HepG2 (cell line): ENCODE measurements around the gene SESN1. TPM values are rescaled to one million over a fixed set of nuclear protein-coding genes. Genes with fewer than 3 reads are reported as not detected.

Experiments used
- ATAC-seq: fragments of 200-7000 bp; cut with Tn5 transposase; 3 replicates; pipeline ENCODE4 v1.9.1; 2020; ENCODE audit warnings: mild to moderate bottlenecking, moderate library complexity
- BruUV-seq: library from RNA; stranded (reverse); fragments of 400-500 nt; replicated peaks from 2 replicates; lab custom pipeline; 2021; lab: Mats Ljungman, UMichigan
- CTCF ChIA-PET: fragments of 300-600 bp; formaldehyde crosslinking; extraction: SDS; loops from one replicate; lab custom pipeline; 2021; ENCODE audit warnings: low total read pairs, inconsistent platforms, low intra/inter-chr PET ratio; lab: Yijun Ruan, JAX
- POLR2A ChIA-PET: fragments of 350-600 bp; sonication (Branson Sonifier 250); formaldehyde crosslinking; loops from one replicate; lab custom pipeline; 2020; ENCODE audit warnings: antibody characterized with exemption, inconsistent platforms; lab: Yijun Ruan, JAX
- DNase-seq: peaks from one replicate; pipeline ENCODE4 v3.0.0-alpha.2; 2015; ENCODE audit warnings: low spot score
- FAIRE-seq: peaks from 3 replicates; lab custom pipeline; 2011; peaks lifted over from hg19 to GRCh38; lab: Jason Lieb, UNC
- H2AFZ ChIP-seq: one replicate; pipeline ENCODE4 v1.6.1; 2011; ENCODE audit warnings: low read length, inconsistent platforms
- H3K27ac ChIP-seq: fragments of 300-600 bp; 3 replicates; pipeline ENCODE4 v1.8.0; 2011; ENCODE audit warnings: mixed run types, mild to moderate bottlenecking, mixed read lengths, low read length, inconsistent platforms; ENCODE audit not compliant: insufficient read depth; ENCODE audit errors: extremely low read length
- H3K27me3 ChIP-seq, 2 experiments: fragments of 200-600 bp in 1 of 2; 2 replicates in 1 of 2; 3 replicates in 1 of 2; pipeline versions ENCODE4 v1.6.0 to v1.8.0; 2011; ENCODE audit warnings: low read length in 2 of 2, mild to moderate bottlenecking in 2 of 2, moderate library complexity in 2 of 2, inconsistent platforms in 1 of 2; ENCODE audit not compliant: insufficient read depth in 2 of 2, control insufficient read depth in 1 of 2
- H3K36me3 ChIP-seq, 2 experiments: fragments of 200-600 bp in 1 of 2; replicated peaks in 1 of 2; 2 replicates in 1 of 2; 3 replicates in 1 of 2; pipeline versions ENCODE4 v1.5.1 to v1.8.0; 2011; ENCODE audit warnings: low read length in 2 of 2, inconsistent platforms in 1 of 2; ENCODE audit not compliant: insufficient read depth in 2 of 2, control insufficient read depth in 1 of 2
- H3K4me1 ChIP-seq: 2 replicates; pipeline ENCODE4 v1.5.1; 2012; ENCODE audit warnings: low read length, inconsistent platforms; ENCODE audit not compliant: insufficient read depth
- H3K4me2 ChIP-seq: 2 replicates; pipeline ENCODE4 v1.6.0; 2011; ENCODE audit warnings: low read depth, low read length, inconsistent platforms
- H3K4me3 ChIP-seq, 3 experiments: fragments of 200-600 bp in 1 of 3; sonication (generic), shearing (Covaris generic) in 1 of 3; replicated peaks in 1 of 3; 2 replicates each; pipeline ENCODE4 v1.5.1; 2011 to 2016; ENCODE audit warnings: low read length in 3 of 3, inconsistent platforms in 2 of 3, low read depth in 2 of 3, mild to moderate bottlenecking in 2 of 3, control low read depth in 1 of 3, mixed read lengths in 1 of 3; ENCODE audit not compliant: insufficient read depth in 1 of 3
- H3K79me2 ChIP-seq: one replicate; pipeline ENCODE4 v1.6.1; 2011; ENCODE audit warnings: low read length, inconsistent platforms; ENCODE audit not compliant: insufficient read depth
- H3K9ac ChIP-seq: 2 replicates; pipeline ENCODE4 v1.6.0; 2011; ENCODE audit warnings: mild to moderate bottlenecking, low read depth, low read length, inconsistent platforms; ENCODE audit not compliant: insufficient read depth
- H3K9me3 ChIP-seq: 2 replicates; pipeline ENCODE4 v1.5.1; 2012; ENCODE audit warnings: mild to moderate bottlenecking, low read length
- H4K20me1 ChIP-seq: 2 replicates; pipeline ENCODE4 v1.6.0; 2011; ENCODE audit warnings: inconsistent platforms, mild to moderate bottlenecking, low read length, moderate library complexity; ENCODE audit not compliant: insufficient read depth
- FOXP4 ChIP-seq: sonication (generic); formaldehyde crosslinking; IDR thresholded peaks from 2 replicates; pipeline ENCODE4 v1.4.0; 2020; ENCODE audit warnings: missing genetic modification reagents
- HDAC2 ChIP-seq: sonication (generic); formaldehyde crosslinking; IDR thresholded peaks from 2 replicates; pipeline ENCODE4 v1.4.0; 2020; ENCODE audit warnings: missing genetic modification reagents
- KMT2A ChIP-seq: sonication (generic); formaldehyde crosslinking; IDR thresholded peaks from 2 replicates; pipeline ENCODE4 v1.4.0; 2020; ENCODE audit warnings: missing genetic modification reagents
- NFAT5 ChIP-seq: sonication (generic); formaldehyde crosslinking; IDR thresholded peaks from 2 replicates; pipeline ENCODE4 v1.4.0; 2020; ENCODE audit warnings: missing genetic modification reagents
- NONO ChIP-seq, 2 experiments: fragments of 450-650 bp in 1 of 2; sonication (generic) in 1 of 2; formaldehyde crosslinking in 1 of 2; IDR thresholded peaks in 1 of 2; conservative IDR thresholded peaks in 1 of 2; 2 replicates each; pipeline versions ENCODE4 v1.6.1 to v1.8.0; 2017 to 2022; ENCODE audit warnings: mild to moderate bottlenecking in 1 of 2, missing genetic modification reagents in 1 of 2, moderate library complexity in 1 of 2
- NR0B2 ChIP-seq: sonication (generic); formaldehyde crosslinking; IDR thresholded peaks from 2 replicates; pipeline ENCODE4 v1.4.0; 2020; ENCODE audit warnings: mild to moderate bottlenecking, missing genetic modification reagents
- PAF1 ChIP-seq: IDR thresholded peaks from 2 replicates; pipeline ENCODE4 v1.6.1; 2016; ENCODE audit warnings: missing genetic modification reagents, missing compliant biosample characterization
- POLR2AphosphoS2 ChIP-seq: IDR thresholded peaks from 2 replicates; pipeline ENCODE4 v1.6.1; 2011; ENCODE audit warnings: low read depth, low read length, improper control_type of control experiment
- SKIL ChIP-seq: sonication (generic); formaldehyde crosslinking; IDR thresholded peaks from 2 replicates; pipeline ENCODE4 v1.8.0; 2022; ENCODE audit warnings: missing genetic modification reagents, mild to moderate bottlenecking, moderate library complexity, borderline replicate concordance
- SNRNP70 ChIP-seq: fragments of 200-400 bp; formaldehyde crosslinking; IDR thresholded peaks from 2 replicates; pipeline ENCODE4 v1.6.1; 2017; ENCODE audit warnings: mild to moderate bottlenecking, low read depth, low read length, moderate library complexity
- ZNF550 ChIP-seq: sonication (generic); formaldehyde crosslinking; IDR thresholded peaks from 2 replicates; pipeline ENCODE4 v1.4.0; 2020; ENCODE audit warnings: mild to moderate bottlenecking, missing genetic modification reagents, borderline replicate concordance
- ZNF709 ChIP-seq: sonication (generic); formaldehyde crosslinking; IDR thresholded peaks from 2 replicates; pipeline ENCODE4 v1.5.0; 2020; ENCODE audit warnings: mild to moderate bottlenecking, missing genetic modification reagents
- in situ Hi-C: cut with HindIII; loops from 2 replicates; pipeline ENCODE4 v1.10.0; 2017; ENCODE audit warnings: low pct_unique_long_range_greater_than_20kb; ENCODE audit not compliant: extremely low pct_ligation_motif_present
- intact Hi-C: fragments of 100-400 bp; cut with micrococcal nuclease; formaldehyde crosslinking; loops from one replicate; pipeline ENCODE4 v1.10.0; 2022; ENCODE audit not compliant: unreplicated experiment
- polyA plus RNA-seq, 8 experiments: library from polyadenylated mRNA; depleted of rRNA in 3 of 8; stranded (reverse) in 7 of 8; unstranded in 1 of 8; fragments of >200 nt; fragmentation: Illumina TruSeq in 4 of 8; extraction: Trizol in 4 of 8; gene quantifications; 2 replicates each; pipeline versions ENCODE4 v1.2.1 to v1.2.3, GENCODE V29; 2011 to 2016; ENCODE audit warnings: low read depth in 4 of 8, missing spikeins in 1 of 8, mixed read lengths in 1 of 8; ENCODE audit not compliant: insufficient read depth in 1 of 8
- total RNA-seq, 5 experiments: library from RNA; depleted of rRNA; stranded (reverse); fragments of >200 nt; fragmentation: Illumina TruSeq; extraction: Trizol; gene quantifications; 2 replicates each; pipeline ENCODE4 v1.2.3, GENCODE V29; 2016; ENCODE audit warnings: low read depth in 1 of 5

SESN1 gene
- total and polyA plus RNA-seq, 2 of the 13 experiments (the other 11 are each of a cell fraction or from before 2014, with no cell fraction given): 24.9 to 44.7 TPM

- no peak for DNase-seq
- H2AFZ ChIP-seq: no peak overlapping the region
- no peak for FAIRE-seq
- H3K79me2 ChIP-seq: no peaks in the 10 kb centered on the region
- no peaks in the 10 kb centered on the region for H4K20me1 ChIP-seq
- ChIA-PET CTCF (no interaction called here), POLR2A (no interaction called here)
- peaks cover 48% of the 10 kb centered on the region for H3K4me1 ChIP-seq
- intact Hi-C loops (no loop called here), in situ Hi-C loops (no loop called here)
- H3K27me3 ChIP-seq: no peaks in the 10 kb centered on the region
- H3K4me2 ChIP-seq: no peak overlapping the region
- no peak overlapping the region for H3K4me3 ChIP-seq
- H3K27ac ChIP-seq: no peak overlapping the region
- H3K9ac ChIP-seq: no peak overlapping the region
- no TSS peak for BruUV-seq
- no peaks in the 10 kb centered on the region for H3K36me3 ChIP-seq
- no peak for ATAC-seq
- no peaks in the 10 kb centered on the region for H3K9me3 ChIP-seq
- TF ChIP-seq POLR2AphosphoS2: no peak
- no peak for TF ChIP-seq PAF1 (CRISPR knock-in tag)
- no peak for TF ChIP-seq NFAT5 (CRISPR knock-in tag)
- no peak for TF ChIP-seq ZNF709 (CRISPR knock-in tag)
- TF ChIP-seq NR0B2: no peak
- no peak for TF ChIP-seq FOXP4
- no peak for TF ChIP-seq NONO (IDR thresholded peaks at IDR 0.05)
- TF ChIP-seq NONO (CRISPR knock-in tag; conservative IDR thresholded peaks at IDR 0.05): no peak
- TF ChIP-seq SNRNP70: no peak
- no peak for TF ChIP-seq SKIL (CRISPR knock-in tag)
- TF ChIP-seq HDAC2 (CRISPR knock-in tag): no peak
- no peak for TF ChIP-seq KMT2A (CRISPR knock-in tag)
- TF ChIP-seq ZNF550 (CRISPR knock-in tag): no peak
Observed at GRCh38 chr6:109052018-109052651, 42.5 kb downstream of the SESN1 start.
